ENCODE results near the gene LRBA. TPM values are rescaled to one million over a fixed set of nuclear protein-coding genes. Genes with fewer than 3 reads are reported as not detected.

Gene LRBA
- total and polyA plus RNA-seq, 7 donors: 16.8 to 184 (median 91.1) TPM

DNA sequence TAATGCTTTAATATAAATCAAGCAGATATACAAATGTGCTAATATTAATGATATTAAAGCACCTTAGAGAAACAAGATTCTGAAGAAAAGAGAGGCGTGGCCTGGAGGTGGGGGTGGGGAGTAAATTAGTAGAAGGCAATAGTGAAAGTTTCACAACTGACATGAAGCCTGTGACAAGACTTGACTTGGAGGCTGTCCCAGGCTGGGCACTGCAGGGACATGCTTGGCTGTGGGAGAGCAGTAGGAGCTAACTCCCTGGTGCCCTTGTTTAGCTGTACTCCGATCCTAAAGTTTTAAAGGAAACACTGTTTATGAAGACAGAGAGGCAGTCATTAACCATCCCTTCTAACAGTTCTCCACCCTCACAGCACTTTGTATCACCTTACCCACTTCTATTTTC lies 672.1 kb downstream of the LRBA start:
- Histone ChIP-seq H3K27me3 (no peaks in the 10 kb centered on the region), H3K27ac (peak overlapping the region in 3 of 4 donors; percentile 20 to 35 (median 28)), H3K4me1 (peaks cover 0 to 34% (median 27%) of the 10 kb centered on the region in 4 donors), H3K4me3 (no peak overlapping the region), H3K36me3 (no peaks in the 10 kb centered on the region), H3K9me3 (no peaks in the 10 kb centered on the region)
- TF ChIP-seq POLR2AphosphoS5 (IDR thresholded peaks at IDR 0.05): no peak
- TF ChIP-seq POLR2A (IDR thresholded peaks at IDR 0.05): no peak
- TF ChIP-seq, protein P1, sequence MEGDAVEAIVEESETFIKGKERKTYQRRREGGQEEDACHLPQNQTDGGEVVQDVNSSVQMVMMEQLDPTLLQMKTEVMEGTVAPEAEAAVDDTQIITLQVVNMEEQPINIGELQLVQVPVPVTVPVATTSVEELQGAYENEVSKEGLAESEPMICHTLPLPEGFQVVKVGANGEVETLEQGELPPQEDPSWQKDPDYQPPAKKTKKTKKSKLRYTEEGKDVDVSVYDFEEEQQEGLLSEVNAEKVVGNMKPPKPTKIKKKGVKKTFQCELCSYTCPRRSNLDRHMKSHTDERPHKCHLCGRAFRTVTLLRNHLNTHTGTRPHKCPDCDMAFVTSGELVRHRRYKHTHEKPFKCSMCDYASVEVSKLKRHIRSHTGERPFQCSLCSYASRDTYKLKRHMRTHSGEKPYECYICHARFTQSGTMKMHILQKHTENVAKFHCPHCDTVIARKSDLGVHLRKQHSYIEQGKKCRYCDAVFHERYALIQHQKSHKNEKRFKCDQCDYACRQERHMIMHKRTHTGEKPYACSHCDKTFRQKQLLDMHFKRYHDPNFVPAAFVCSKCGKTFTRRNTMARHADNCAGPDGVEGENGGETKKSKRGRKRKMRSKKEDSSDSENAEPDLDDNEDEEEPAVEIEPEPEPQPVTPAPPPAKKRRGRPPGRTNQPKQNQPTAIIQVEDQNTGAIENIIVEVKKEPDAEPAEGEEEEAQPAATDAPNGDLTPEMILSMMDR (IDR thresholded peaks at IDR 0.05): no peak
- no peak for TF ChIP-seq EP300 (IDR thresholded peaks at IDR 0.05)
- DNase-seq: peak; percentile 75
- WGBS, 2 donors: 77 to 90% methylated on average over 2 of the region's 2 CpGs
- intact Hi-C loops (cut with DNase I): no loop called here

DNA sequence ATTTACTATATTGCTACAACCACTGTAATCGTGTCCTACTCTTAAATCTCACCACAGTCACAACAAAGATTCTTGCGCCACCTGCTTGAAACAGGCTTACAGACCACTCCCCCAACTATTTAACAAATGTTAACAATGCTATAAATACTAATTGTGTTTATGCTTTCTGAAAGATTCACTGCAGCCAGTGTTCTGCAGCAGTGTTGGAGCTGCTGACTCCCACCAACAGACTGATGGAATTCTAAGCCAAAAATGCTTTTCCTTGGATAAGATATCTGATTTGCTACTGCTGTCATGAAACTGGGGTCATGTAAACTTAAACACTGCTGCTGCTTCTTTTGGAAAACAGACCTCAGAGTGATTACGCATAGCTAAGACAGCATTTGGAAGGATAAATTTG lies 677.4 kb downstream of the LRBA start:
- no peak for DNase-seq
- 77 to 85% methylated on average over 3 of the region's 3 CpGs for WGBS, 2 donors
- H3K27me3 ChIP-seq: no peaks in the 10 kb centered on the region
- H3K27ac ChIP-seq: peak overlapping the region in 3 of 4 donors; percentile 65 to 80 (median 73)
- intact Hi-C loops (cut with DNase I): no loop called here
- H3K4me1 ChIP-seq: peaks cover 0 to 55% (median 30%) of the 10 kb centered on the region in 4 donors
- peak in 3 of 4 donors; percentile 35 to 78 (median 77) for TF ChIP-seq POLR2AphosphoS5 (IDR thresholded peaks at IDR 0.05)
- TF ChIP-seq EP300 (IDR thresholded peaks at IDR 0.05): peak in 1 of 4 donors; percentile 15
- TF ChIP-seq, protein P1 (IDR thresholded peaks at IDR 0.05): no peak
- H3K36me3 ChIP-seq: no peaks in the 10 kb centered on the region
- H3K4me3 ChIP-seq: peak overlapping the region in 3 of 4 donors; percentile 3 to 11 (median 9)
- no peaks in the 10 kb centered on the region for H3K9me3 ChIP-seq

DNA sequence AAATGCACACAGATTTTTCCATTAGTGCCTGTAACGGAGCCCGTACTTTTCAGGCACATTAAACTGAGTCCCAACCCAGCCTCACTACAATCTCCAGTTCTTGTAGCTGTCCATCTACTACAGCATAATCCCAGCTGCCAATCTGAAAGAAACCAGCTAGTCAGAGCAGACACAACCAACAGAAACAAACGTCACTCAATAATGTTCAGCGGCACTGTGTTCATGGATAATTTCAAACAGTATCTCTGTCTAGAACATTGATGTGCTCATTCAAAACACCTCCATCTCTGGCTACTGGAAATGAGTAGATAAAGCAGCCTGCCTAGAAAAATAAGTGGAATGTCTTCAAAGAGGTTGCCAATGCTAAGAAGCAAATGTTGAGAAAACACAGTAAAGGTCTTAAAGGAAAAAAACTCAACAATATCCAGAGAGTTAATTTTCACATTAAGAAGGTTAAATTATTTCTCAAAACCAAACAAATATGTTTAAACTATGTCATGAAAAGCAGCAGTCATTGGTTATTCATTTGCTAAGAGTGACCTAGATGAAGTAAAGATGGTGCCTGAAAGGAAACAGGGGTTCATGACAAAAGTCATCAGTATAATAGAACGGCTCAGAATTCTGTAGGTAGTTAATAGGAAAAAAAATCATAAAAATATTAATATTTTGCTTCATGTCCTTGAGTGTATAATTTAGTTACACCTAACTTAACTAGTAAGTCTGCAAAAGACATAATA lies 678.2 kb downstream of the LRBA start:
- H3K9me3 ChIP-seq: no peaks in the 10 kb centered on the region
- H3K36me3 ChIP-seq: no peaks in the 10 kb centered on the region
- DNase-seq: no peak
- 80 to 93% methylated on average over 5 of the region's 5 CpGs for WGBS, 2 donors
- peaks cover 0 to 52% (median 31%) of the 10 kb centered on the region in 4 donors for H3K4me1 ChIP-seq
- TF ChIP-seq EP300 (IDR thresholded peaks at IDR 0.05): no peak
- TF ChIP-seq POLR2AphosphoS5 (IDR thresholded peaks at IDR 0.05): peak in 2 of 4 donors; percentile 59 to 76
- intact Hi-C loops (cut with DNase I): no loop called here
- H3K4me3 ChIP-seq: no peak overlapping the region
- H3K27ac ChIP-seq: peak overlapping the region in 3 of 4 donors; percentile 65 to 80 (median 73)
- H3K27me3 ChIP-seq: no peaks in the 10 kb centered on the region

DNA sequence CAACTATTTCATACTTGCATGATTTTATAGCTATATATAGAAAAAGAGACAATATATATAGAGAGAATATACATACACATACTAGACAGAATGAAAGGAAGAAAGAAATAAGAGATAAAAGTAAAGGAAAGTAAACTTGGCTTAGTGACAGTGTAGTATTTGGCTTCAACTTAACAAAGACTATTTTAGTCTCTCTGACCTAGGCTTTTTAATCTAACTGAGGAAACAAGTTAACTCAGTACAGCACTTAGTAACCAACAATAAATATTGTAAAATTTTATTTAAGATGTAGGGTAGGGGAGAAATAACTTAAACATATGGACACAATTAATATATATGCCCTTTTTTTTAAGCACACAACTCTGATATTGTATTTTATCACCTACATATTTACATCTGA lies 682.1 kb downstream of the LRBA start:
- Histone ChIP-seq H3K9me3 (no peaks in the 10 kb centered on the region), H3K36me3 (no peaks in the 10 kb centered on the region), H3K27me3 (no peaks in the 10 kb centered on the region), H3K4me3 (no peak overlapping the region), H3K27ac (peak overlapping the region in 2 of 4 donors; percentile 22 to 59), H3K4me1 (peaks cover 0 to 50% (median 20%) of the 10 kb centered on the region in 4 donors)
- TF ChIP-seq EP300 (IDR thresholded peaks at IDR 0.05) (no peak), POLR2AphosphoS5 (IDR thresholded peaks at IDR 0.05) (no peak), POLR2A (IDR thresholded peaks at IDR 0.05) (no peak)
- TF ChIP-seq, protein P1 (IDR thresholded peaks at IDR 0.05): no peak
- no peak for DNase-seq
- intact Hi-C loops (cut with DNase I): no loop called here

DNA sequence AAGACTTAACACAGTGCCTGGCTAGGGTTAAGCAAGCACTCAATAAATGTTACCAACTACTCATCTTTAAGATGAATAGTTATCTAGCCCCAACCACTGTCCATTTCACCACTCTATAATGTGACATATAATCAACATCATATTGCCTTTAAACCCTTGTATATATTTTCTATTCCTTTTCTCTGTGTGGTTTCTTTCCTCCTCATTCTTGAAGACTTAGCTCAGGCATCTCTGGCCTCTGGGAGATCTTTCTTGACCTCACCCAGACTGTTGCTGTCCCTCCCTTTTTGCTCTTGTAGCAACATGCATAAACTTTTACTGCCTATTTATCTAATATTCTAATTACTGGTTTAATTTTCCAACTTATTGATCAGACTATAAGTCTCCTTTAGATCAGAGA lies 683.0 kb downstream of the LRBA start:
- no peak overlapping the region for H3K4me3 ChIP-seq
- DNase-seq: no peak
- TF ChIP-seq POLR2AphosphoS5 (IDR thresholded peaks at IDR 0.05) (no peak), EP300 (IDR thresholded peaks at IDR 0.05) (no peak), POLR2A (IDR thresholded peaks at IDR 0.05) (no peak)
- TF ChIP-seq, protein P1 (IDR thresholded peaks at IDR 0.05): no peak
- H3K36me3 ChIP-seq: no peaks in the 10 kb centered on the region
- no peaks in the 10 kb centered on the region for H3K9me3 ChIP-seq
- peak overlapping the region in 1 of 4 donors; percentile 22 for H3K27ac ChIP-seq
- peaks cover 0 to 42% (median 19%) of the 10 kb centered on the region in 4 donors for H3K4me1 ChIP-seq
- intact Hi-C loops (cut with DNase I): no loop called here
- no peaks in the 10 kb centered on the region for H3K27me3 ChIP-seq
